ENCODE results near the gene SLC9A7. TPM values are rescaled to one million over a fixed set of nuclear protein-coding genes. Genes with fewer than 3 reads are reported as not detected.
A peak's percentile ranks its signal among the peaks of the same experiment; 100 is the strongest.

Gene SLC9A7
- total RNA-seq, 1 experiment from 2014 or later, result 1.2 TPM

- Histone ChIP-seq H3K4me3 (no peak overlapping the region), H3K36me3 (no peaks in the 10 kb centered on the region), H3K9me3 (no peaks in the 10 kb centered on the region), H3K27me3 (no peaks in the 10 kb centered on the region)
- DNase-seq, result no peak
Observed at GRCh38 chrX:46579250-46579649, 179.7 kb downstream of the SLC9A7 start.

- DNase-seq, result no peak
- Histone ChIP-seq H3K4me3 (no peak overlapping the region), H3K27me3 (no peaks in the 10 kb centered on the region), H3K36me3 (no peaks in the 10 kb centered on the region), H3K9me3 (no peaks in the 10 kb centered on the region)
Observed at GRCh38 chrX:46577221-46578005, 181.5 kb downstream of the SLC9A7 start.

DNA sequence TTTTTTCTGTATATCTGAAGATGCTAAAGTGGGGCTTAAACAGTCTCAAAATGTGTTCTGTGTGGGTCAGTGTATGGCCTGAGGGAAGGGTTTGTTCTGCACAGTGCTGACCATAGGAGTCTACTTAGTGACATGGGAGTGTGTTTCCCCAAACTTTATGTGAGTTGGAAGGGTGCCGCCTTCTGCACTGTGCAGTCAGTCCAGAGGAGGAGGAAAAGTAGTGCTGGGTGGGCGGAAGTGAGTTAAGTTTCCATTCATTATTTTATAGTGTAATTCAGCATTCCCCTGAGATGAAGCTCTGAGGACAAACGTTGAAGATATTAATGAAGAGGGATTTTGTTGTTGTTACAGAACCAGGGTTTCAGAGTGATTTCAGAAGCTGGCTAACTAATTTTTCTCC, 182.5 kb downstream of the SLC9A7 start:
- Histone ChIP-seq H3K27me3 (no peaks in the 10 kb centered on the region), H3K4me3 (no peak overlapping the region), H3K36me3 (no peaks in the 10 kb centered on the region), H3K9me3 (no peaks in the 10 kb centered on the region)
- DNase-seq, result no peak

- DNase-seq, result no peak
- H3K36me3 ChIP-seq, result no peaks in the 10 kb centered on the region
- H3K4me3 ChIP-seq, result no peak overlapping the region
- H3K27me3 ChIP-seq, result no peaks in the 10 kb centered on the region
- no peaks in the 10 kb centered on the region for H3K9me3 ChIP-seq
Observed at GRCh38 chrX:46575991-46576392, 182.9 kb downstream of the SLC9A7 start.

DNA sequence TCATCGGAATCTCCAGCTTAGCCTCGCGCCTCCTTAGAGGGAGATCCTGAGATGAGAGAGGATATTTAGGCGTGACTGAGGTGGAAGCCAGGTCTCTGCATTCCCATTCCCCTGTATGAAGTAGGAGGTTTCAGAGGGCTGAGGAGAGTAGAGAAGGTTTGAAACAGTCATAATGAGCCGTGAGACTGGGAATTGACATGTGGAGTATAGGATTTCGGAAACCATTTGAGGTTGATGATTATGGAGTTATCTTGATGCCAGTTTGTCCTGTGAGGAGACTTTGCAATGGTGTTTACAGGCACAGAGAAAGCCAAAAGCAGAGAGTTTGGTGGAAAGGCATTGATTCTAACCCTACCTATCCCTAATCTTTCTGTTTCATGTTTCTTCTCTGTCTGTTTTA, 183.3 kb downstream of the SLC9A7 start:
- Histone ChIP-seq H3K27me3 (no peaks in the 10 kb centered on the region), H3K9me3 (no peaks in the 10 kb centered on the region), H3K4me3 (no peak overlapping the region), H3K36me3 (no peaks in the 10 kb centered on the region)
- no peak for DNase-seq

- DNase-seq, result no peak
- Histone ChIP-seq H3K9me3 (no peaks in the 10 kb centered on the region), H3K27me3 (no peaks in the 10 kb centered on the region), H3K4me3 (peak overlapping the region; percentile 56; the same call in 1 of the 2 replicates), H3K36me3 (no peaks in the 10 kb centered on the region)
Observed at GRCh38 chrX:46574774-46575381, 184.0 kb downstream of the SLC9A7 start.

DNA sequence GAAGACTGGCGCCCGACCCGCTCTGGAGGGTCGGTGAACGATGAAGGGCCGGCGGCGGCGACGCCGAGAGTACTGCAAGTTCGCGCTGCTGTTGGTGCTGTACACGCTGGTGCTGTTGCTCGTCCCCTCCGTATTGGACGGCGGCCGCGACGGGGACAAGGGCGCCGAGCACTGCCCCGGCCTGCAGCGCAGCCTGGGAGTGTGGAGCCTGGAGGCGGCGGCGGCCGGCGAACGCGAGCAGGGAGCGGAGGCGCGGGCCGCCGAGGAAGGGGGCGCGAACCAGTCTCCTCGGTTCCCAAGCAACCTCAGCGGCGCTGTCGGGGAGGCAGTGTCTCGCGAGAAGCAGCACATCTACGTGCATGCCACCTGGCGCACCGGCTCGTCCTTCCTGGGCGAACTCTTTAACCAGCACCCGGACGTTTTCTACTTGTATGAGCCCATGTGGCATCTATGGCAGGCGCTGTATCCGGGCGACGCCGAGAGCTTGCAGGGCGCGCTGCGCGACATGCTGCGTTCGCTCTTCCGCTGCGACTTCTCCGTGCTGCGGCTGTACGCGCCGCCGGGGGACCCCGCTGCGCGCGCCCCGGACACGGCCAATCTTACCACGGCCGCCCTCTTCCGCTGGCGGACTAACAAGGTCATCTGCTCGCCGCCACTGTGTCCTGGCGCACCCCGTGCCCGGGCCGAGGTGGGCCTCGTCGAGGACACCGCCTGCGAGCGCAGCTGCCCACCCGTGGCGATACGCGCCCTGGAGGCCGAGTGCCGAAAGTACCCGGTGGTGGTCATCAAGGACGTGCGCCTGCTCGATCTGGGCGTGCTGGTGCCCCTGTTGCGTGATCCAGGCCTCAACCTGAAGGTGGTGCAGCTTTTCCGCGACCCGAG, 184.8 kb downstream of the SLC9A7 start:
- peak; percentile 62 for DNase-seq
- Histone ChIP-seq H3K36me3 (no peaks in the 10 kb centered on the region), H3K4me3 (peak overlapping the region; percentile 56), H3K9me3 (no peaks in the 10 kb centered on the region), H3K27me3 (no peaks in the 10 kb centered on the region)

DNA sequence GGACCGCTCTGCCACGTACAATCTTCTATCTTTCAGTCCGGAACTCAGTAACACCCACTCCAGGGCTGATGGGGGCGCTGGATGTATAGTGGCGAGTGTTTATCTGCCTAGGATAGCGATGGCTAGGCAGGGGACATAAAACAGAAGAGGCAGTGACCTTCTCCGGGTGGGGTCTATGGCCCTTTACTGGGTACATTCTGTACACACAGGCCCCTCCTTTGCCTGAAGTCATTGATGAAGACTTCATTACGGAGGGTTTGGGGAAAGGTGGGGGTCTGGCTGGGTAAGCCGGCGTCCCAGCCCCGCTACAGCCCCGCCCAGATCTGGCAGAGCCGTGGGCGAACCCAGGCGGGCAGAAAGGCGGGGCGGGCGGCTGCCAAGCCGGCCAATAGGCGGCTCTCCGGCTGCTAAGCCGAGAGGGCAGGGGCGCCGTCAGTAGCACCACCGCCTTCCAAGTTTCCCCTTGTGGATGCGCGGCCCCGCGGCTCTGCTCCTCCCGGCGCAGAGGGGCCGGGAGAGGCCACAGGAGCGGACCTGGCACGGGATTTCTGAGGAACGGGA, 185.5 kb downstream of the SLC9A7 start, which contains the start of gene CHST7:
CHST7 (plus strand) TSS at position 435 of the 561 bp plus-strand sequence. CDS start 167 bp downstream, outside the sequence.
- Histone ChIP-seq H3K9me3 (no peaks in the 10 kb centered on the region), H3K4me3 (peak within 1 kb of the TSS; percentile 56), H3K36me3 (no peaks in the 10 kb centered on the region), H3K27me3 (no peaks in the 10 kb centered on the region)
- DNase-seq, result peak; percentile 70

GRCh38 chrX:46572340-46572936, 186.5 kb downstream of the SLC9A7 start:
- H3K36me3 ChIP-seq, result no peaks in the 10 kb centered on the region
- H3K27me3 ChIP-seq, result no peaks in the 10 kb centered on the region
- no peaks in the 10 kb centered on the region for H3K9me3 ChIP-seq
- H3K4me3 ChIP-seq, result no peak overlapping the region
- no peak for DNase-seq

DNA sequence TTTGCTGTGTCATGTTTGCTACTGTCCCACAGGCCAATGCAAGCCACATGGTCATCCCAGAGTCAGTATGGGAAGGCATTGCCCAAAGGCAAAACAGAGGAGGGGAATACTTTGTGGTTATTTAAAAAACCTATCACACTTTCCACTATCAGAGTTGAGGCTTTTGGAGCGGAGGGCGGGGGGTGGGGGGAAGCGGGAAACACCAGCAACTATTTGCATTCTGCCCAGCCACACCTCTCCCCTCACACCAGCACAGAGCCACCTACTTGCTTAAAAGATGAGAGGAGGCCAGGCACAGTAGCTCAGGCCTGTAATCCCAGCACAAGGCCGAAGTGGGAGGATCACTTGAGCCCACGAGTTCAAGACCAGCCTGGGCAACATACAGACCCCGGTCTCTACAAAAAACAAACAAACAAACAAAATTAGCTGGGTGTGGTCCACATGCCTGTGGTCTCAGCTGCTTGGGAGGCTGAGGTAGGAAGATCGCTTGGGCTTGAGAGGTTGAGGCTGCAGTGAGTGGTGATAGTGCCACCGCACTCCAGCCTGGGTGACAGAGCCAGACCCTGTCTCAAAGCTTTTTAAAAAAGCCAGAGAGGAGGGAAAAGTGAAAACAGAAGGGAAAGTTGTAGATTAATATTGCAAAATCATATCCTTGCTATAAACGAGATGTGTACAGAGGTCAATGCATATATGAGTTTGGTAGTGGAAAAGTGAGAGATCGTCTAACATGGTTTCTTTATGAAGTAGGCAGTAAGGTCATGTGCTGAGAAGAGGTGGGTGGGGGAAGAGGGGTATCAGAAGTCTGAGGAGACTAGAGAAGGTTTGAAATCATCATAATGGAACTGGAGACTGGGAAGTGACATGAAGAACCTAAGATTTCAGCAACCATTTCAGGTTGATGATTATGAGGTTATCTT, 187.2 kb downstream of the SLC9A7 start:
- Histone ChIP-seq H3K36me3 (no peaks in the 10 kb centered on the region), H3K4me3 (no peak overlapping the region), H3K27me3 (no peaks in the 10 kb centered on the region), H3K9me3 (no peaks in the 10 kb centered on the region)
- DNase-seq, result no peak

GRCh38 chrX:46569621-46570020, 189.3 kb downstream of the SLC9A7 start:
- Histone ChIP-seq H3K4me3 (no peak overlapping the region), H3K9me3 (no peaks in the 10 kb centered on the region), H3K36me3 (no peaks in the 10 kb centered on the region), H3K27me3 (no peaks in the 10 kb centered on the region)
- no peak for DNase-seq

DNA sequence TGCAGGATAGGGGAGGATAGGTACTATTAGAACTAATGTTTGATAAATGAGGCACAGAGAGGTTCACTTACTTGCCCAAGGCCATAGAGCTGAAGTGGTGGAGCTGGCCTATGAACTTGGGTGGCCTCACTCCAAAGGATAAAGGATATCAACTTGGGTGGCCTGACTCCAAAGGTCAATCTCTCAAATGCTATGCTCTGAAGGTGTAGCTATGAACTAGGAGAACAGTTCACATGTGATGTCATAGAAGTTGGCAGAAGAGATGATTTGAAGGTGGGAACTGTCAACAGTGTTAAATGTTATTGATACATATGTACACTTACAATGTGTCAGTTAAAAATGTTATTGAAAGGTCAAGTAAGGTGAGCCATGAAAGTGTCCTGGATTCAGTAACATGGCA, 191.5 kb downstream of the SLC9A7 start:
- no peak for DNase-seq
- Histone ChIP-seq H3K9me3 (no peaks in the 10 kb centered on the region), H3K4me3 (no peak overlapping the region), H3K36me3 (no peaks in the 10 kb centered on the region), H3K27me3 (no peaks in the 10 kb centered on the region)

GRCh38 chrX:46561824-46562657, 196.9 kb downstream of the SLC9A7 start:
- Histone ChIP-seq H3K36me3 (no peaks in the 10 kb centered on the region), H3K27me3 (no peaks in the 10 kb centered on the region), H3K4me3 (no peak overlapping the region), H3K9me3 (no peaks in the 10 kb centered on the region)
- DNase-seq, result no peak

DNA sequence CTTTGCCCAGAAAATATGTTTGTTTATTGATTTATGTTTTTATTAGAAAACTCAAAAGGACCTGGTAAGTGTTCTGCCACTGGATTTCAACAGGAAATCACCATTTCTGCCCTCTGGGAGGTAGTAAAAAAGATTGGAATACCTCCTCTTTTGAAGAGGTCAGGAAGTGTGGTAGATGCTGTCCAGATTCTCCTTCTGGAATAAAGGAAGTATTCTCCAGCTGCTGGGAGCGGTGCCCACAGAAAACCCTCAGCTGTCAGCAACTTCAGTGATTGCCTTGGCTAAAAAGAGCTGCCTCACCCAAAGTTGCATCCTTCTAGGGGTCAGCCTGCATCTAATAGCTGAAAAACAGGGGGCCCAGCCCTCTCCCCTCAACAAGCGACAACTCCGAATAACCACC, 199.9 kb downstream of the SLC9A7 start:
- DNase-seq, result no peak
- Histone ChIP-seq H3K36me3 (no peaks in the 10 kb centered on the region), H3K4me3 (no peak overlapping the region), H3K27me3 (no peaks in the 10 kb centered on the region), H3K9me3 (no peaks in the 10 kb centered on the region)

- H3K36me3 ChIP-seq, result no peaks in the 10 kb centered on the region
- H3K9me3 ChIP-seq, result no peaks in the 10 kb centered on the region
- no peak overlapping the region for H3K4me3 ChIP-seq
- DNase-seq, result no peak
- H3K27me3 ChIP-seq, result no peaks in the 10 kb centered on the region
Observed at GRCh38 chrX:46554942-46555341, 204.0 kb downstream of the SLC9A7 start.

Data from MG63 (cell line).